Loucy (cell line): ENCODE data around the gene SLC27A2.

ENCODE experiments used
- H2AFZ ChIP-seq: fragments of 200-600 bp; sonication (generic); 2 replicates; pipeline ENCODE4 v1.6.0; 2016; ENCODE audit warnings: antibody characterized with exemption, mild to moderate bottlenecking, low read length, moderate library complexity
- H3F3A ChIP-seq: fragments of 200-600 bp; 2 replicates; pipeline ENCODE4 v1.6.0; 2016; ENCODE audit warnings: antibody characterized with exemption, low read depth, mild to moderate bottlenecking
- H3K27me3 ChIP-seq: fragments of 200-600 bp; sonication (generic); 2 replicates; pipeline ENCODE4 v1.6.1; 2014; ENCODE audit warnings: low read length, mild to moderate bottlenecking; ENCODE audit not compliant: insufficient read depth, poor library complexity, severe bottlenecking
- H3K36me3 ChIP-seq: fragments of 200-600 bp; sonication (generic); 2 replicates; pipeline ENCODE4 v1.6.1; 2016; ENCODE audit warnings: low read length; ENCODE audit not compliant: insufficient read depth
- H3K4me1 ChIP-seq: fragments of 200-600 bp; sonication (generic); 2 replicates; pipeline ENCODE4 v1.5.1; 2014; ENCODE audit warnings: low read length, mild to moderate bottlenecking; ENCODE audit not compliant: insufficient read depth, poor library complexity, severe bottlenecking
- H3K4me2 ChIP-seq: fragments of 200-600 bp; sonication (generic); 2 replicates; pipeline ENCODE4 v1.6.0; 2014; ENCODE audit warnings: antibody characterized with exemption, low read length, low read depth, mild to moderate bottlenecking; ENCODE audit not compliant: poor library complexity, severe bottlenecking
- H3K4me3 ChIP-seq: fragments of 200-600 bp; sonication (generic); 2 replicates; pipeline ENCODE4 v1.5.1; 2014; ENCODE audit warnings: low read length, mild to moderate bottlenecking, mixed read lengths; ENCODE audit not compliant: poor library complexity, severe bottlenecking
- H3K79me2 ChIP-seq: fragments of 200-600 bp; sonication (generic); 2 replicates; pipeline ENCODE4 v1.6.1; 2014; ENCODE audit warnings: low read length; ENCODE audit not compliant: insufficient read depth
- H3K9ac ChIP-seq: fragments of 200-600 bp; sonication (generic); 2 replicates; pipeline ENCODE4 v1.6.0; 2014; ENCODE audit warnings: mild to moderate bottlenecking, low read depth, low read length, moderate library complexity; ENCODE audit not compliant: poor library complexity, severe bottlenecking
- H3K9me2 ChIP-seq: fragments of 200-600 bp; sonication (generic); replicated peaks from 2 replicates; pipeline ENCODE4 v1.6.1; 2016; ENCODE audit warnings: low read depth, low read length, mixed read lengths
- H3K9me3 ChIP-seq: fragments of 200-600 bp; sonication (generic); 2 replicates; pipeline ENCODE4 v1.6.1; 2014; ENCODE audit warnings: mild to moderate bottlenecking, antibody characterized with exemption, low read length, low read depth; ENCODE audit not compliant: insufficient read depth
- H4K20me1 ChIP-seq: fragments of 200-600 bp; sonication (generic); 2 replicates; pipeline ENCODE4 v1.6.0; 2014; ENCODE audit warnings: antibody characterized with exemption, low read length, mild to moderate bottlenecking; ENCODE audit not compliant: insufficient read depth, poor library complexity, severe bottlenecking
- EZH2phosphoT487 ChIP-seq: fragments of 200-600 bp; IDR thresholded peaks from 2 replicates; pipeline ENCODE4 v1.6.1; 2018; ENCODE audit warnings: antibody characterized with exemption, mild to moderate bottlenecking, moderate library complexity, borderline replicate concordance
- TF ChIP-seq, protein P1 (sequence below): fragments of 200-600 bp; sonication (generic); conservative IDR thresholded peaks from 2 replicates; pipeline ENCODE4 v1.5.1; 2014; ENCODE audit warnings: mild to moderate bottlenecking, antibody characterized with exemption, low read length

The SLC27A2 gene

DNA sequence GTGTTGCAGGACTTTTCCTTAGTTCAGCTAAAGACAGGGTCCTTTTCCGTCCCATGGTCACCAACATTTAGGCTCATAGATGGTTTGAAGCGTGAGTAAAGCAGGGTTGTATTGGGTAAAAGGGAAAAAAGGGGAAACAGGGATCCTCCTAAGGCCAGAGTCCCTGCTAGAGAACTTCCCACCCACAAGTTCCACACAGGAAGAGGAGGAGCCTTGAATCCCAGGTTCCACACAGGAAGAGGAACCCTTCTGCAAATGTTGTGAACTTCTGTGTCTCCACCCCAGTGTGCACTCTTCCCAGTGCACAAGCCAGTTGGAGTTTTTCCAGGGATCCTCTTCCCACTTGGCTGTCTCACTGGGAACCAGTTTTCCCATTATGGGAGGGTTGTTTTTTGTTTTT lies 35.4 kb upstream of the SLC27A2 start:
- no peak for TF ChIP-seq EZH2phosphoT487
- TF ChIP-seq, protein P1, sequence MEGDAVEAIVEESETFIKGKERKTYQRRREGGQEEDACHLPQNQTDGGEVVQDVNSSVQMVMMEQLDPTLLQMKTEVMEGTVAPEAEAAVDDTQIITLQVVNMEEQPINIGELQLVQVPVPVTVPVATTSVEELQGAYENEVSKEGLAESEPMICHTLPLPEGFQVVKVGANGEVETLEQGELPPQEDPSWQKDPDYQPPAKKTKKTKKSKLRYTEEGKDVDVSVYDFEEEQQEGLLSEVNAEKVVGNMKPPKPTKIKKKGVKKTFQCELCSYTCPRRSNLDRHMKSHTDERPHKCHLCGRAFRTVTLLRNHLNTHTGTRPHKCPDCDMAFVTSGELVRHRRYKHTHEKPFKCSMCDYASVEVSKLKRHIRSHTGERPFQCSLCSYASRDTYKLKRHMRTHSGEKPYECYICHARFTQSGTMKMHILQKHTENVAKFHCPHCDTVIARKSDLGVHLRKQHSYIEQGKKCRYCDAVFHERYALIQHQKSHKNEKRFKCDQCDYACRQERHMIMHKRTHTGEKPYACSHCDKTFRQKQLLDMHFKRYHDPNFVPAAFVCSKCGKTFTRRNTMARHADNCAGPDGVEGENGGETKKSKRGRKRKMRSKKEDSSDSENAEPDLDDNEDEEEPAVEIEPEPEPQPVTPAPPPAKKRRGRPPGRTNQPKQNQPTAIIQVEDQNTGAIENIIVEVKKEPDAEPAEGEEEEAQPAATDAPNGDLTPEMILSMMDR: no peak
- Histone ChIP-seq H3K4me1 (peaks cover 7% of the 10 kb centered on the region), H3K27me3 (no peaks in the 10 kb centered on the region), H4K20me1 (no peaks in the 10 kb centered on the region), H3K79me2 (no peaks in the 10 kb centered on the region), H3F3A (no peaks in the 10 kb centered on the region), H3K9me2 (no peaks in the 10 kb centered on the region), H3K9ac (no peak overlapping the region), H3K4me3 (no peak overlapping the region), H2AFZ (no peak overlapping the region), H3K36me3 (no peaks in the 10 kb centered on the region), H3K4me2 (no peak overlapping the region), H3K9me3 (no peaks in the 10 kb centered on the region)

DNA sequence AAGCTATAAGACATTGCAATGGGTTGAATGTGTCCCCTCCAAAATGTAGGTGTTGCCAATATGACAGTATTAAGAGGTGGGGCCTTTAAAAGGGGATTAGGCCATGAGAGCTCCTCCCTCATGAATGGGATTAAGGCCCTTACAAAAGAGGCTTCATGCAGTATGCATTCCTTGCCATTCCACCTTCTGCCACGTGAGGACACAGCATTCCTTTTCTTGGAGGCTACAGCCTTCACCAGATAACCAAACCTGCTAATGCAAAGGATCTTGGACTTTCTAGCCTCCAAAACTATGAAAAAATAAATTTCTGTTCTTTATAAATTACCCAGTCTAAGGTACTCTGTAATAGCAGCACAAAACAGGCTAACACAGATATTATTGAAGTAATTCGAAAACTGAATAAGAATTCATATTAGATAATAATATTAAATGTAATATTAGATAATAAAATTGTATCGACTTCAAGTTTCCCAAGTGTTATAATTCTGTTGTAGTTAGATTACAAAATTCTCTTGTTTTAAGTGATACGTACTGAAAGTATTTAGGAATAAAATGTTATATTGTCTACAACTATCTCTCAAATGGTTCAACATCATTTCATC lies 33.5 kb upstream of the SLC27A2 start:
- no peak for TF ChIP-seq EZH2phosphoT487
- TF ChIP-seq, protein P1: peak; percentile 57
- Histone ChIP-seq H3K4me3 (no peak overlapping the region), H3K36me3 (no peaks in the 10 kb centered on the region), H3F3A (no peaks in the 10 kb centered on the region), H3K4me2 (no peak overlapping the region), H2AFZ (no peak overlapping the region), H3K9me3 (no peaks in the 10 kb centered on the region), H3K27me3 (no peaks in the 10 kb centered on the region), H3K9ac (no peak overlapping the region), H3K79me2 (no peaks in the 10 kb centered on the region), H3K4me1 (peaks cover 7% of the 10 kb centered on the region), H3K9me2 (no peaks in the 10 kb centered on the region), H4K20me1 (no peaks in the 10 kb centered on the region)

GRCh38 chr15:50149090-50149489 lies 32.9 kb upstream of the SLC27A2 start:
- no peaks in the 10 kb centered on the region for H3K27me3 ChIP-seq
- TF ChIP-seq, protein P1: no peak
- no peak for TF ChIP-seq EZH2phosphoT487
- peak overlapping the region; percentile 65; the same call in 1 of the 2 replicates for H2AFZ ChIP-seq
- H3K4me3 ChIP-seq: no peak overlapping the region
- H3K9me3 ChIP-seq: no peaks in the 10 kb centered on the region
- H4K20me1 ChIP-seq: no peaks in the 10 kb centered on the region
- H3K9me2 ChIP-seq: no peaks in the 10 kb centered on the region
- H3F3A ChIP-seq: no peaks in the 10 kb centered on the region
- no peaks in the 10 kb centered on the region for H3K36me3 ChIP-seq
- peaks cover 7% of the 10 kb centered on the region for H3K4me1 ChIP-seq
- H3K9ac ChIP-seq: no peak overlapping the region
- H3K79me2 ChIP-seq: no peaks in the 10 kb centered on the region
- no peak overlapping the region for H3K4me2 ChIP-seq
